Cardiac muscle cell (in vitro differentiated cells and primary cell): Measurements from ENCODE around the gene CCDC81. TPM values are rescaled to one million over a fixed set of nuclear protein-coding genes. Genes with fewer than 3 reads are reported as not detected.

Source experiments
- DNase-seq, 2 donors: peaks; one replicate each; pipeline versions ENCODE4 v3.0.0 to v3.0.0-alpha.2; 2010 to 2017; ENCODE audit warnings: low read depth in 1 of 2, low spot score in 1 of 2
- H3K27ac ChIP-seq: fragments of 200-600 bp; sonication (generic); 2 replicates; pipeline ENCODE4 v1.5.1; 2016
- H3K27me3 ChIP-seq: fragments of 200-600 bp; sonication (generic); 2 replicates; pipeline ENCODE4 v1.6.0; 2016; ENCODE audit warnings: control low read depth
- H3K36me3 ChIP-seq: fragments of 200-600 bp; sonication (generic); 2 replicates; pipeline ENCODE4 v1.5.1; 2016; ENCODE audit warnings: control low read depth
- H3K4me1 ChIP-seq: fragments of 200-600 bp; sonication (generic); 2 replicates; pipeline ENCODE4 v1.8.1; 2017; ENCODE audit warnings: low read depth, mild to moderate bottlenecking, mixed run types
- H3K4me3 ChIP-seq: fragments of 200-600 bp; sonication (generic); 2 replicates; pipeline ENCODE4 v1.5.1; 2016; ENCODE audit warnings: mild to moderate bottlenecking
- H3K9me3 ChIP-seq: fragments of 200-600 bp; sonication (generic); 2 replicates; pipeline ENCODE4 v1.5.1; 2017; ENCODE audit warnings: low read depth, mild to moderate bottlenecking, control low read depth
- polyA plus RNA-seq: library from polyadenylated mRNA; unstranded; fragments of >200 nt; fragmentation: Nextera tagmentation; extraction: Ambion mirVana; gene quantifications from 2 replicates; pipeline ENCODE4 v1.2.1, GENCODE V29; 2016
- total RNA-seq: library from RNA; depleted of rRNA; stranded (reverse); fragments of >200 nt; gene quantifications from 2 replicates; pipeline ENCODE4 v1.2.3, GENCODE V29; 2016
- TF ChIP-seq, protein P1 (sequence below): IDR thresholded peaks from 2 replicates; pipeline ENCODE4 v1.5.1; 2012; ENCODE audit warnings: low read depth, mild to moderate bottlenecking, low read length

CCDC81 gene
- total and polyA plus RNA-seq, 2 experiments from 2014 or later, result 2.6 to 3.2 TPM

- no peaks in the 10 kb centered on the region for H3K36me3 ChIP-seq
- H3K9me3 ChIP-seq, result no peaks in the 10 kb centered on the region
- H3K4me3 ChIP-seq, result no peak overlapping the region
- TF ChIP-seq, protein P1, sequence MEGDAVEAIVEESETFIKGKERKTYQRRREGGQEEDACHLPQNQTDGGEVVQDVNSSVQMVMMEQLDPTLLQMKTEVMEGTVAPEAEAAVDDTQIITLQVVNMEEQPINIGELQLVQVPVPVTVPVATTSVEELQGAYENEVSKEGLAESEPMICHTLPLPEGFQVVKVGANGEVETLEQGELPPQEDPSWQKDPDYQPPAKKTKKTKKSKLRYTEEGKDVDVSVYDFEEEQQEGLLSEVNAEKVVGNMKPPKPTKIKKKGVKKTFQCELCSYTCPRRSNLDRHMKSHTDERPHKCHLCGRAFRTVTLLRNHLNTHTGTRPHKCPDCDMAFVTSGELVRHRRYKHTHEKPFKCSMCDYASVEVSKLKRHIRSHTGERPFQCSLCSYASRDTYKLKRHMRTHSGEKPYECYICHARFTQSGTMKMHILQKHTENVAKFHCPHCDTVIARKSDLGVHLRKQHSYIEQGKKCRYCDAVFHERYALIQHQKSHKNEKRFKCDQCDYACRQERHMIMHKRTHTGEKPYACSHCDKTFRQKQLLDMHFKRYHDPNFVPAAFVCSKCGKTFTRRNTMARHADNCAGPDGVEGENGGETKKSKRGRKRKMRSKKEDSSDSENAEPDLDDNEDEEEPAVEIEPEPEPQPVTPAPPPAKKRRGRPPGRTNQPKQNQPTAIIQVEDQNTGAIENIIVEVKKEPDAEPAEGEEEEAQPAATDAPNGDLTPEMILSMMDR, result no peak
- DNase-seq, result no peak
- H3K27me3 ChIP-seq, result no peaks in the 10 kb centered on the region
- H3K4me1 ChIP-seq, result no peaks in the 10 kb centered on the region
- H3K27ac ChIP-seq, result no peak overlapping the region
These were observed 66.2 kb downstream of the CCDC81 start for GRCh38 chr11:86440843-86441242.

GRCh38 chr11:86442420-86442819 is 67.7 kb downstream of the CCDC81 start:
- no peak overlapping the region for H3K4me3 ChIP-seq

GRCh38 chr11:86442827-86443226 is 68.1 kb downstream of the CCDC81 start:
- Histone ChIP-seq H3K27me3 (no peaks in the 10 kb centered on the region), H3K4me3 (no peak overlapping the region), H3K36me3 (no peaks in the 10 kb centered on the region), H3K9me3 (no peaks in the 10 kb centered on the region), H3K4me1 (no peaks in the 10 kb centered on the region), H3K27ac (no peak overlapping the region)
- TF ChIP-seq, protein P1, result no peak
- no peak for DNase-seq

More at GRCh38 chr11:86442420-86442819, 67.7 kb downstream of the CCDC81 start:
- H3K27me3 ChIP-seq, result no peaks in the 10 kb centered on the region
- no peak for DNase-seq
- no peaks in the 10 kb centered on the region for H3K9me3 ChIP-seq
- no peaks in the 10 kb centered on the region for H3K36me3 ChIP-seq
- H3K4me1 ChIP-seq, result no peaks in the 10 kb centered on the region
- H3K27ac ChIP-seq, result no peak overlapping the region
- TF ChIP-seq, protein P1, result no peak

- TF ChIP-seq, protein P1, result no peak
- no peak for DNase-seq
- no peaks in the 10 kb centered on the region for H3K4me1 ChIP-seq
- no peaks in the 10 kb centered on the region for H3K9me3 ChIP-seq
- no peak overlapping the region for H3K27ac ChIP-seq
- no peaks in the 10 kb centered on the region for H3K27me3 ChIP-seq
- H3K4me3 ChIP-seq, result no peak overlapping the region
- H3K36me3 ChIP-seq, result no peaks in the 10 kb centered on the region
These were observed 68.7 kb downstream of the CCDC81 start for GRCh38 chr11:86443415-86443814.

DNA sequence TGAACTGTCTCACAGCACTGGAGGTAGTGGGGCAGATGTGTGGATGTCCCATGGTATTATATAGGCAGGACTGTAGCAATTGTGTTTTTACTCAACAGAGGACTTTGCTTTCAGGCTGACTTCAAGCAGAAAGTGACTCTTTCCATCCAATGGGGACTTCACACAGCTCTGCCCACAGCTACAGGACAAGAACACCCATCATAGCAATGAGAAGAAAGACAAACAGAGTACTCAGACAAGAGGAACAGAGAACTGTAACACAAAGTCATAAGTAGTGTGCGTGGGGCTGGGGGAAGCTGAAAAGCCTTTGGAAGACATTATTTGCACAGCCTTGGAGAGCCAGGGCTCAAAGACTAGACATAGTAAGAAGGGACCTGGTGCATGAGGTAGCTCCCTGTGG is 70.3 kb downstream of the CCDC81 start:
- Histone ChIP-seq H3K27ac (no peak overlapping the region), H3K9me3 (no peaks in the 10 kb centered on the region), H3K4me3 (no peak overlapping the region), H3K27me3 (no peaks in the 10 kb centered on the region), H3K36me3 (no peaks in the 10 kb centered on the region), H3K4me1 (no peaks in the 10 kb centered on the region)
- TF ChIP-seq, protein P1, result no peak
- DNase-seq, result no peak
